ENCODE results near the gene DAZAP1.

Gene DAZAP1

DNA sequence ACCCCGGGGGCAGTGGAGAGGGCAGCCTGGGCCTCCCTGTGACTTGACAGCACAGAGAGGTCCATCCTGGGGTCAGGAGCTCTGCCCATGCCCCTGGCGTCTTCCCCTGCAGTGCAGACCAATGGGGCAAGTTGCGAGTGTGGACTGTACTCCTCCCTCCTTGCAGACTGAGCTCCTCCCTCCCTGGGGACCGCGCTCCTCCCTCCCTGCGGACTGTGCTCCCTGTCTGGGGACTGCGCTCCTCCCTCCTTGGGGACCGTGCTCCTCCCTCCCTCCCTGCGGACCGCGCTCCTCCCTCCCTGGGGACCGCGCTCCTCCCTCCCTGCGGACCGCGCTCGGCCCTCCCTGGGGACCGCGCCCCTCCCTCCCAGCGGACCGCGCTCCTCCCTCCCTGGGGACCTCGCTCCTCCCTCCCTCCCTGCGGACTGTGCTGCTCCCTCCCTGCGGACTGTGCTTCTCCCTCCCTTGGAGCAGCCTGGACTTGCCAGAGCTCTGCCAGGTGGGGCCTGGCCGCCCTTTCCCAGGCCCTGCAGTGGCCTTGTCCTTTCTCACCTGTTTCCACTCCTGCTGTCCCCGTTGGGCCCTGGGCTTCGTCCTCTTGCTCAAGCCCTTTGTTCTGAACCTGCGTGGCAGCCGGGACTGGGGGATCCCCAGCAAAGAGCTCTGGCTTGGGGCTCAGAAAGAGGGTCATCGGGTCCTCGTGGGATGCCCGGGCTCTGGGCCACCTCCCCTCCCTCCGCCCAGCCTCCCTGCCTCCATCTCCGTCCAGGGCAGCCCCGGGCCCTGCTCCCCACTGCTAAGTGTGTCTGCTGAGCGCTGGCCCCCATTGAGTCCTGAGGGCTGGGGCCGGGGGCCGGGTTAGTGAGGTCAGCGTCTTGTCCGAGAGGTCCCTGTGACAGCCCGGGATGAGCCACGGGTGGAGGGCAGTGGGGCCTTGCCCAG is 12.9 kb upstream of the DAZAP1 start:
- DNase-seq (ENCODE audit: low spot score): no peak

DNA sequence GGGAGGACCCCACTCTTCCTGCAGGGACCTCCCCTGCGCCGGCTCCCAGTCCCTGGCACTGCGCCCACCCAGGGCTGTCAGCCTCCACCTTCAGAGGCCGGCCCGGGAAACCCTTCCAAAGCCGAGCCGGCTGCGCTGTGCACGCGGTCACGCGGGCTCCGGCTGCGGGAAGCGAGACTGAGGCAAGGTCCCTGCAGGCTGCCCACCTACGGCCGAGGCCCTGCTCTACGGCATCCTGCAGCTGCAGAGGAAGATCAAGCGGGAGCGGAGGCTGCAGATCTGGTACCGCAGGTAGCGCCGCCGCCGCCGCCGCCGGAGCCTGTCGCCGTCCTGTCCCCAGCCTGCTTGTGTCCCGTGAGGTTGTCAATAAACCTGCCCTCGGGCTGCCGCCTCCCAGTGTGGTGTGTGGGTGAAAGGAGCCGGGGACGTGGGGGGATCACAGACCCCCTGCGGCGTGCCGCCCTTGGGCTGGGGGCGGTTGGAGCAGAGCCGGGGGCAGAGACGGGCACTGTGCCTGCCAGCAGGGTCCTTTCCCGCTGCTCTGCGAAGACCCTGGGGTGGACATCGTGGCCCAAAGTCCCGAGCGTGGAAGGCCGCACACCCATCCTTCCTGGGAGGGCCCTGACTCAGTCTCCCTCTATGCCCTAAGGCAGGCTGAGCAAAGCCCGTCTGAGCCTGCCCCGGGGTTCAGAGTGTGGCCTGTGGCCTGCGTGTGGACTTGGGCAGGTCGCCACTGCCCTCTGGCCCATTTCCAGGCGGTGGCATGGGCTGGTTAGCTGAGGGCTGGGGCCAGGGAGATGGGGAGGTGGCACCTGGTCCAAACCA is 12.0 kb upstream of the DAZAP1 start:
- DNase-seq (ENCODE audit: low spot score): no peak

DNA sequence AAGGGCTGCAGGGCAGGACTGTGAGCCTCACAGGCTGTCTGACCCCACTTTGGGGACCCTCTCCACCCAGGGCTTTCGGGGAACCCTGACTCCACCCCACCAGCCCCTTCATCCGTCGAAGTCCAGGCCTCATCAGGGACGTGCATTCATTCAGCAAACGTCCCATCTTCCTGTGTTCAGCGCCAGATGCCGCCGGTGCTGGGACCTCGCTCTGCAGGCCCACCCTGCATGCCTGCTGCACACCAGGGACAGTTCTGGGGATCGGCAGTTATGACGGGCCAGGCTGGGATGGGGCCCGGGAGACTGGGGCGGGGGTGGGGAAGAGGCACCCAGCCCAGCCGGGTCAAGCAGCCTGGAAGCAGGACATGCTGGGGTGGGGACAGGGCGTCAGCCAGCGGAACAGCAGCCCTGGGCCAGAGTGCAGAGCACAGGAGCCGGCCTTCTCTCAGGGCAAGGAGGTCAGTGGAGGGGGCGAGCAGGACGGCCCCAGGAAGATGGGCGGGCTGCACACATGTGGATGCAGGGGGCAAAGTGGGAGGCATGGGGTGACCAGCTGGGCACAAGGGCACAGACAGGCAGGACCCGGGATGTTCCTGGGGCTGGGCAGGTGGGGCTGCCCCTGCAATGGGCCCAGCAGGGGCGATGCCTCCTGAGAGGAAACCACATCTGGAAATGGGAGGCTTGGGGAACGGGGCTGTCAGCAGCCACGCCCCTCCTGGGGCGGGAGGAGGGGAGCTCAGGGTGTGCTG is 11.2 kb upstream of the DAZAP1 start:
- DNase-seq (ENCODE audit: low spot score): no peak

DNA sequence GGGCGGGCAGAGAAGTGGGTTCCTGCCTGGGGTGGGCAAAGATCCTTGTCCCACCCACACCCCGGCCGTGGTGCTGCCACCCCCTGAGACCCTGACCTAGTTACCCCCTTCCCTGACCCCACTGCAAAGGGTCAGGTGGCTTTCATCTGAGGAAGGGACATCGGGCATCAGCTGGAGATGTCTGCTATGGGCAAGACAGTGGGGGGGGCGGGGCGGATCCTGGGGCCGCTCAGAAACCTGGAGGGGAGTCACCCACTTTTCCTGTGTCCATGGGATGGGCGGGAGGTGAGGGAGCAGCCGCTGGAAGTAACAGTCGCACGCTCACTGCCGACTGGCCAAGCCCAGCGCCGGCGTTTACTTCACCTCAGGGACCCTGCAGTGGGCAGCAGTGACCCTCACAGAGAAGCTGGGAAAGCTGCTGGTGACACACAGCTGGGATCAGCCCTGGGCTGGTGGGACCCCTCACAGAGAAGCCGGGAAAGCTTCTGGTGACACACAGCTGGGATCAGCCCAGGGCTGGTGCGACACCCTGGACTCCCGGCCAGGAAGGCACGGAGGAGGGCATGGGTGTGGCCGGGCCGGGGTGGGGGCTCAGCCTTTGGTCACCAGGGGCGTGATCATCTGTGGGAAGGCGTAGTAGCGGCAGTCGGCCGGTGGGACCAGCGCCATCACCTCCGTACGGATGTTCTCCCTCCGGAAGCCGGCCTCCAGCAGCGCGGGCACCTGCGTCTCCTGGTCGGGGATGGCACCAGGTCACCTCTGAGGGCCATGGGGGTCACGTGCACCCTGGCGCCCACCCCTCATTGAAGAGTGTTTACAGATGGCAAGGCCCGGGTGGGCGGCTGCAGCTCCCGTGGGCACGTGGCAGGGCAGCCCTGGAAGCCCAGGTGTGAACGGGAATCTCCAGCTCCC is 10.4 kb upstream of the DAZAP1 start:
- DNase-seq (ENCODE audit: low spot score): no peak

DNA sequence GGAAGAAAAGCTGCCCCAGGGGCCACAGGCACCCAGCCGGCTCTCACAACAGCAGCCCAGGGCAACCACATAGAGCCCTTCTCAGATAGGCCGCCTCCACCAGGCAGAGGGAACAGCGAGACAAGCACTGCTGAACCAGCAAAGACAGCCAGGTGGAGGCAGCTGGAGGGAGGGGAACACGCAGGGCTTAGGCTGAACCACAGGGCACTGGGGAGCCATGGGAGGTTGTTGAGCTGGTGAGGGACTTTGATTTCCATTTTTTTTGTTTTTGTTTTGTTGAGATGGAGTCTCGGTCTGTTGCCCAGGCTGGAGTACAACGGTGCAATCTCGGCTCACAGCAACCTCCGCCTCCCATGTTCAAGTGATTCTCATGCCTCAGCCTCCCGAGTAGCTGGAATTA is 9.5 kb upstream of the DAZAP1 start:
- DNase-seq (ENCODE audit: low spot score): no peak

DNA sequence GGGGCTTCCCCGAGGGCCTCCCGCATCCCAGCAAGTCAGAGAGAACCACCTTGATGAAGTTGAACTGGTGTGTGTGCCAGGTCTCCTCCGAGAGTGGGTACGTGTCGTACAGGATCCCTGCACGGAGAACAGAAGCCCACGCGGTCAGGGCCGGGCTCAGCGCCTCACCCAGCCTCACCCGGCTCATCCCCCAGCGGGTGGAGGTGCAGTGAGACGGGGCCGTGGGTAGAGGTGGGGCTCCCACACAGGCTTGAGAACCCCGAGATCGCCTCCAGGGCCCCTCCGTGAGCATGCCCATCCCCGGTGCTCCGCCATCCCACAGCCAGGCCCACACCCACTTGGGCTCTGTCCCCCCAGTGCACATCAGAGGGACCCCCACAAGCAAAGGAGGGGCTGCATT is 8.3 kb upstream of the DAZAP1 start:
- no peak for DNase-seq (ENCODE audit: low spot score)

DNA sequence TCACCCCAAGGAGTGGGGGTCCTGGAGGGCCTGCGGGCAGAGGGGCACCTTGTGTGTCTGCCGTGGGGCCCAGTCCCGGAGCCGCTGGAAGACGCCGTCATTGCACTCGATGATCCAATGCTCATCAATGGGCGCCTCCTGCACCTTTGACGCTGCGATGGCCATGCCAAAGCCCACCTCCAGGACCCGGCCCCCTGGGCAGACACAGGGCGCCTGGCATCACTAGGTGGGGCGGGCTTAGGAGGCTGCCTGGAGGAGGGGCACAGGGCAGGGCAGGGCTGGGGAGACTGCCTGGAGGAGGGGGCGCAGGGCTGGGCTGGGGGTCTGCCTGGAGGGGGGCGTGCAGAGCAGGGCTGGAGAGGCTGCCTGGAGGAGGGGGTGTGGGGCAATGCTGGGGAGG is 7.6 kb upstream of the DAZAP1 start:
- no peak for DNase-seq (ENCODE audit: low spot score)

DNA sequence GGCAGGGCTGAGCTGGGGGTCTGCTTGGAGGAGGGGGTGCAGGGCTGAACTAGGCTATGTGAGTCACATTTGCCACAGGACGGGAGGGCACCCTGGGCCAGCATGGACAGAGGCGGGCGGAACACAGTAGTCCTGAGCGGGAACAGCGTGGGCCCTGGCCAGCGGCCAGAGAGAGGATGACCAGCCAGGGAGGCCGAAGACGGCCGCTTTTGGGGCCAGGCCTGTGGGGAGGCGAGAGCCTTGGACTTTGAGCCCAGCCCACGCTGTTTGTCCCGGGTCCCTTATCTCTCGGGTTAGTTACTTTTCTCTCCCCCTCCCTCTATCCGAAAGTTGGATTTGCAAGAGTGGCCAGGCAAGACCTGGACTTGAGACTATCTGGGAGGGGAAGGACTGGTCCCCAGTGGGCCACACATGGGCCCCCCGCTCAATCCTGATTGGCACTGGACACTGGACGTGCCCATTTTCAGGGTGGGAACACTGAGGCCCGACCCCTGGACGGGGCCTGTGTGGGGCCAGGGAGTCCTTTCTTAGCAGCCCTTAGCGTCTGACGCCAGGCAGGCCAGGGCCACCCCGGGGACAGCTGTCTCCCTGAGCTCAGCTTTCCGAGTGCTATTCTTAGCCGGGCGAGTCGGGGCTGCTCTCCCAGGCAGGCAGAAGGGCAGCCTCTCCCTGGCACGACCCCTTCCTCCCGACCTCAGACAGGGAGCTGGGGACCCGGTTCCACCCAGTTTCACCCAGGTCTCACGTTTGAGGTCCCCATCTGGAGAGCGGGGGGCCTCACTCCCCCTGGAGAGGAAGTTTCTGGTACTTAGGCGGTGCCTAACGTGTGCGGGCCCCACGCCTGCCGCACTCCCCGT is 6.9 kb upstream of the DAZAP1 start:
- DNase-seq (ENCODE audit: low spot score): no peak

DNA sequence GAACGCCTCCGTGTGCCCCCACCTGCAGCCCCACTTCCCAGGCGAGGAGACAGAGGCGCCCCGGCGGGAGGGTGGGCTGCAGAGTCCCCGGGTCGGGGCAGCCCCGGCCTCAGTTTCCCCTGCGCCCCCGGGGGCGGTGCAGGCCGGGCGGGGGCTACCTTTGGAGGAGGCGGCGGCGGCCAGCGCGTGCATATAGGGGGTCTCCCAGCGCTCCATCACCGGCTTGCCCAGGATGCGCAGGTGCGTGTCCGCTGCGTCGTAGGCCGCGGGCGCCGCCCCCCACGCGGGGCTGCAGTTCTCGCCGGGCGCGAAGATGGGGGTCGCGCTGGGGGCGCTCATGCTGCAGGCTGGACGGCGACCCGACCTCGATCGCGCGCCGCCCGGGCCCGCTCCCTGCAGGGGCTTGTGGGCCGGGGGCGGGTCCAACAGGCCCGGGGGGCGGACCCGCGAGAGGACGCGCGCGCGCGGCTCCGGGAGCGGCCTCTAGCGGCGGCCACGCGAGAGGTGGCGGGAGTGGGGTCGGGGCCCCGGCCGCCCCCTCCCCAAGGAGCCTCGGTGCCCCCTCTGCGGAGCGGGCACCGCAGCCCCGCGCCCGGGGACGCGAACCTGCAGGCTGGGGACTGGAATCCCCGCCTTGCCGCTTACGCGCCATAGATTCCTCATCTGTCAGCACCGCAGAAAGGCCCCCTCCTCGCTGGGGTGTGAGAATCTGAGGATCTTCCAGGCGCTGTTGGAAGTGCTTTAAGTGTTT is 6.1 kb upstream of the DAZAP1 start, which contains the start of gene GAMT:
Gene GAMT, minus strand, starts transcription at position 405 of the 751 bp plus-strand sequence. Its CDS starts 66 bp downstream, at position 339.
- DNase-seq (ENCODE audit: low spot score): no peak

DNA sequence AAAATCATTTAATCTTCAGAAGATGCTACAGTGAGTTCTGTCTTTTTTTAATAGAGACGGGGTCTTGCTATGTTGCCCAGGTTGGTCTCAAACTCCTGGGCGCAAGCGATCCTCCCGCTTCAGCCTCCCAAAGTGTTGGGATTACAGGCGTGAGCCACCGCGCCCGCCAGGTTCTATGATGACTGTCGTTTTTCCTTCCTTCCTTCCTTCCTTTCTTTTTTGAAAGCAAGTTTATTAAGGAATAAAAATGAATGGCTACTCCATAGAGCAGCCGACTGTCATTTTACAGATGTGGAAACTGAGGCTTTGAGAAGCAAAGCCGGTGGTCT is 5.5 kb upstream of the DAZAP1 start:
- no peak for DNase-seq (ENCODE audit: low spot score)

DNA sequence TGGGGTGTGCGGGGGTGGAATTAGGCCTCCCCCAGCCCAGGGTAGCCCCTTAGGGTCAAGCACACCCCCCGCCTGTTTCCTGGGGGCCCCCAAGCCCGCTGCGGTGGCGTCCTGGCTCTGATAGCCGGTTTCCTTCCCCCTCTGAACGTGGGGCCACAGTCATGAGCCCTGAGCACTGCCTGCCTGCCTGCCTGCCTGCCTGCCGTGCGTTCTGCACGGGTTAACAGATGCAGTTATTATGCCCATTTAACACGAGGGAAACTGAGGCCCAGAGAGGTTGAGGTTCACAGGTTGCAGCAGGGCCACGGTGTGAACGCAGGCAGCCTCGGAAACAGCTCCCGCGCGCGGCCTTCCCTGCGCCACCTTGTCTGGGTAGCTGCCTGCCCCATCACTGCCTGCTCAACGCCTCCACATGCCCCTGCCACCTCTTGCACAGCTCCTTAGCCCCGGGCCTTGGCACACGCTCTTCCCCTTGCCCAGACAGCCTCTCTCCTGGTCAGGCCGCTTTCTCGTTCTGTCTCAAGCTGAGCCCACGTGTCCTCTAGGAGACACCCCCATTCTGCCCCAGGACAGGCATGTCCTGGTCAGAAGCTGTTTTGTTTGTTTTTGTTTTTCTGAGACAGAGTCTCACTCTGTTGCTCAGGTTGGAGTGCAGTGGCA is 4.8 kb upstream of the DAZAP1 start:
- no peak for DNase-seq (ENCODE audit: low spot score)

DNA sequence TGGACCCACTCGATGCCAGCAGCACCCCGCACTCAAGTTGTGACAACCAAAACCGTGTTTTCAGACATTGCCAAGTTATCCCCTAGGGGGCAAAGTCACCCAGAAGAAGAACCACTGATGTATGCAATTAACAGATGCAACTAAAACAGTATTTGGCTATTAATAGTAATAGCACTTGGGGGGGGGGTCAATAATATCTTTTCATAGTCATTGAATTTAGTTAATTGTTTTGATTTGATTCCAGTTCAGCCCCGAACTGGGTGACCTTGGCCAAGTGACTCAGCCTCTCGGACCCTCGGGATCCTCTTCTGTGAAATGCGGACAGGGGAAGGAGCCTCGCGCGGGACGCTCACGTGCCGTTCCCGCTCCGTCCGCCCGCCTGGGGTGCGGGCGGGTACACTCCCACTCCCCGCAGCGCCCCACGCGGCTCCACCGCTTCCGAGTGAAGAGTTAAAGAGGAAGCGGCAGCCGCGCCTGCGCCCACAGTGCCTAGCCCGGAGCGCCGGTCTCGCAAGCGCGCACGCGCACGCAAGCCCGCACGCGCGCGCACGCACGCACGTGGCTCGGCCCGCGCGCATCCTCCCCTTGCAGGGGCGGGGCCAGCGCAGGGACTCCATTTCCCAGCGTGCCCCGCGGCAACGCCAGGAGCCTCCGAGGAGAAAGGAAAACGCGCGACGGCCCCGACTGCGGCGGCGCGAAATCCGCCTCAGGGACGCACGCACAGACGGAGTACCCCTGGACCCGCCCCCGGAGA is 435 bp upstream of the DAZAP1 start:
- peak; percentile 96 for DNase-seq (ENCODE audit: low spot score)

DNA sequence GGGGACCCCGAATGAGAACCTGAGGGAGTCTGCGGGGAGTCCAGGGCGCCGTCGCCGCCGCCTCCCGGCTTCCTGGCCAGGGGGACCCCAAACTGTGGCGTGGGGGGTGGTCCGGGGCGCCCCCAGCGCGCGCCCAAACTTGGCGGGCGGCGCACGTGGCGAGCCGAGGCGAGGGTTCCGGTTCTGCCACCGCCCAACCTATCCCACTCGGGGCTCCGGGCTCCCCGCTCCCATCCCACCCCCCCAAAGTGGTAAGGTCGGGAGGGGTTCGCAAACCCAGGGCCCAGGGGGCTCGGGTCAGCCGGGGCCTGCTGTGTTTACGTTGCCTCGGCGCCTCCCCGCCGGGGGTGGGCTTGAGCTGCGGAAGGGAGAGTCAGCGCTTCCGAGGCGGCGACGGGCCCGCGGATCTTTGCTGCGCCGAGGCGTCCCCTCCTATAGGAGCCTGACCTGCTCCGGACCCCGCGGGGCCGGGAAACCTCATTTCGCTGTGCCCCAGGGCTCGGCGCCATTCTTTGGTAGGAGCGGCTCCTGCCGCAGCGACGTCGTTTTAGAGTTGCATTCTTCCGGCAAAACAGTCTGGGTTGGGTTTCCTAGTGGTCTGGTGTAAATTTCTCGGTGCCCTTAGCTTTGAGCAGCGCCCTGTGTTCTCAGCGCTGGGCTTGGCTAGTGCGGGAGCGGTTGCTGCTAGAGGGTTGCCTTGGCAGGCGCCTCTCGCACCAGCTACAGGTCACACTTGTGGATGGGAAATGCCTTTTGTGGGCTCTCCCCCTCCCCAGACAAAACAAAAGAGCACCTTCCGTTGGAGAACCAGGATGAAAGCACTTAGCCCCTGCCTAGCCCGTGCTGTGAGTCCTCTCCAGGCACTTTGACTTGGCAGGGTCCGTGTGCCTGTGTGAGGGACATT is 1.2 kb downstream of the DAZAP1 start:
- DNase-seq (ENCODE audit: low spot score): no peak

DNA sequence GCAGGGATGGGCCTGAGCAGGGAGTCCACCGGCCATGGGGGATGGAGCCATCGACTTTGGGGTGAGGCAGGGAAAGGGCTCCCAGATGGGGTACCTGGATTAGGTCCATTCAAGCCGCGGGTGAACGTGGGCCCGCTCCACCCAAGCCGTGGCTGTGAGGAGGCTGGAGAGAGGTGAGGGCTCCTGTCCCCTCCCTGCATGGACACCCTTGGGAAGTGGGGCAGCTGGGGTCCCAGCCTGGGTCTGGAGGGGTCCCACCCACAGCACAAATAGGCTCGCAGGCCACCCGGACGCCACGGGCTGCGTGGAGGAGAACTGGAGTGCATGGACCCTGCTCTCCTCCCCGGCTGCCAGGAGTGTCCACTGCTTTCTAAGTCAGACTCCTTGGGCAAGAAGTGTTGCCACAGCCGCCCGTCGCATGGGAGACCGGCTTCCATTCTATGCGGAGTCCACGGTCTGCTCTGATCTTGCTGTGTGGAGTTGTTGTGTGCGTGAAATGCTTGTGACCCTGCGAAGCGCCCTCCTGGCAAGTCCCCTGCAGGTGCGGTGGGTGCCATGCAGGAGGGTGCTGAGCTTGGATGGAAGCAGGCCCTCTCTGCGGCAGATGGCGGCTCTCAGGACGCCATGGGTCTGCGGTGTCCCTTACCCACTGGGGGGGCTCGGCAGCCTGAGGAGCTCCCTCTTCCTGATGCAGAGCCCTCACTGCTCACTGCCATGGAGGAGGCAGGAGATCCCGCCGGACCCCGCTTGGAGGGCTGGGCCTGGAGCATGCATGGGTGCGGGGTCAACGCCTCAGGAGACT is 2.0 kb downstream of the DAZAP1 start:
- no peak for DNase-seq (ENCODE audit: low spot score)

DNA sequence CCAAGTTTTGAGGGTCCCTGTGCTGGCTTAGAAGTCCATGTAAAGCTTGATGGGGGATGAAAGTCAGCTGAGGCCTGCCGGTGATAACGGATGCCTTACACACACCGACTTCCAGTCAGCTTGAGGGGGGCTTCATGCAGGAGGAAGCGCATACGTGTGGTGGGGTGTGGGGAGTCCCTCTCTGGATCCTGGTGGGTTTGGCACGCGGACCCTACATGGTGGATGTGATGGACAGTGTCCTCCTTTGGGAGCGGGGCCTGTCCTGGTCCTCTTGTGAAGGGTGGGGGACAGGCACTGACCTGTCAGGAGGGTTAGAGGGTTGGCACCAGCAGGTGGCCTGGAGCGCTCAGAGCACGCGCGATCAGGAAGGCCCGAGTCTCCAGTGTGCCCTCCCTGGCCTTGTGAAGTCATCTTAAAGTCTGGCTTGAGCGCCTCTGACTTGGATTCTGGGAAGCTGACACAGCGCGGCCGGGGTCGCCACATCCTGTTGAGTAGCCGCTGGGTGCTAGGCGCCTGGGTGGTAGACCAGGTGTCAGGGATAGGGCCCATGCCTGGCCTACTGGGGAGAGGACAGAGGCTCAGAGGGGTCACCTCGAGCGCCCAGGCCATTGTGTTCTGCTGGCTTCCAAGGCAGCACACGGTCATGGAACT is 2.9 kb downstream of the DAZAP1 start:
- no peak for DNase-seq (ENCODE audit: low spot score)

DNA sequence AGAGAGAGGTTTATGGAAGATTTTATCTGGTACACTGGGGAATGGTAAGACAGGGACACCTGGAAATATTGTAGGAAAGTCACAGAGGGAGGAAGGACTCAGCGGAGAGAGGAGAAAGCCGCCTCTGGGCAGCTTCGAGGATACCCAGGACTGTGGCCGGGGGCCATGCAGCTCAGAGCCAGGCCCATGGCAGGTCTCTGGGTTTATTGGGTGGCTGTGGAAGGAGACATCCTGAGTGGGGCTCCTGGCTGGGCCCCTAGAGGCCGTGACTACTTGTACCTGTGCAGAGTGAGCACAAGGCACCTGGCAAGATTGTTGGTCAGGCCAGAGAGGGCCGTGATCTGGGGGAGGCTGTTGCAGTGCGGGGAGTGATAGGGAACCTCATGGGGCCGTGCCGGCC is 3.4 kb downstream of the DAZAP1 start:
- DNase-seq (ENCODE audit: low spot score): no peak
